ENCODE data around the gene EMC1. TPM values are rescaled to one million over a fixed set of nuclear protein-coding genes. Genes with fewer than 3 reads are reported as not detected.

Gene EMC1
- total RNA-seq (2022; extraction: Qiagen RNA extraction; ENCODE audit: low read depth) = 22.4 to 39.2 TPM (median 35.3 TPM) in 5 replicates

GRCh38 chr1:19251305-19252196, at the start of gene EMC1, which contains the start of gene MRTO4:
Gene EMC1, minus strand, starts transcription at chr1:19251524. Its CDS starts 15 bp downstream, at chr1:19251509.
Gene MRTO4, plus strand, starts transcription at chr1:19251805. Its CDS starts 31 bp downstream, at chr1:19251836.

GRCh38 chr1:19288324-19289241, 37.3 kb upstream of the EMC1 start, which contains the start of gene AKR7A3:
Gene AKR7A3, minus strand, starts transcription at chr1:19288770. Its CDS starts 61 bp downstream, at chr1:19288709.

GRCh38 chr1:19209990-19210771, 41.1 kb downstream of the EMC1 start, which contains the start of gene UBR4:
Gene UBR4, minus strand, starts transcription at chr1:19210266. Its CDS starts 18 bp downstream, at chr1:19210248.

Other genes with a start within 250 kb of the EMC1 start
- 73.2 to 128 TPM (median 106 TPM) in 5 replicates for gene UBR4, start 41.3 kb downstream of the EMC1 start, total RNA-seq (2022; extraction: Qiagen RNA extraction; ENCODE audit: low read depth)
- 65.2 to 73.2 TPM (median 68.7 TPM) in 5 replicates for gene MRTO4, start 281 bp upstream of the EMC1 start, total RNA-seq (2022; extraction: Qiagen RNA extraction; ENCODE audit: low read depth)
- 0.18 to 0.37 TPM (median 0.24 TPM) in 5 replicates for gene AKR7A3, start 37.2 kb upstream of the EMC1 start, total RNA-seq (2022; extraction: Qiagen RNA extraction; ENCODE audit: low read depth)
- 27.4 to 54.5 TPM (median 50.7 TPM) in 5 replicates for gene AKR7A2, start 60.6 kb upstream of the EMC1 start, total RNA-seq (2022; extraction: Qiagen RNA extraction; ENCODE audit: low read depth)
- gene SLC66A1, start 60.8 kb upstream of the EMC1 start, total RNA-seq (2022; extraction: Qiagen RNA extraction; ENCODE audit: low read depth) = 14.3 to 23.8 TPM (median 21.6 TPM) in 5 replicates
- gene CAPZB, start 234.0 kb upstream of the EMC1 start, total RNA-seq (2022; extraction: Qiagen RNA extraction; ENCODE audit: low read depth) = 216 to 232 TPM (median 229 TPM) in 5 replicates